CD4-positive, alpha-beta T cell treated with Interleukin-15 for 4 hours (primary cell): ENCODE results near the gene TWSG1.
"Not testable (repeated sequence)": the region's sequence is repeated elsewhere in the genome, so short reads cannot be mapped to it uniquely, and the experiment has no call there.

Experiments used
- DNase-seq: peaks from one replicate; pipeline ENCODE4 v3.0.0-alpha.2; 2020; ENCODE audit warnings: low spot score

The TWSG1 gene

DNA sequence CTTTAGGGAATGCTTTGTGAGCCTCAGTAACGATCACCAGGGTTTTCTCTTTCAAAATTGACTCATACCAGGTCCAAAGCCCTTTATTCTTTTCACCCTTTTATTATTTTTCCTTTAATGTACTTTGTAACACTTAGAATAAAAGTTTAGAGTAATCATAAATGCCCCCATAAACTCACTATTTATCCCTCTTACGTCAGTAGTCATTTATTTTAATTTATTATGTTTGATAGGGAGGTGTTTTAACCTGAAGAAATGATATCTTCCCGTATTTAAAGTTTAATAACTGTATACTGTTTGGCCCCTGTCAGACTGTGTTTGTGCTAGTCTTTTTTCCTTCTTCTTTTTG lies 1.1 kb downstream of the TWSG1 start:
- DNase-seq: no peak

DNA sequence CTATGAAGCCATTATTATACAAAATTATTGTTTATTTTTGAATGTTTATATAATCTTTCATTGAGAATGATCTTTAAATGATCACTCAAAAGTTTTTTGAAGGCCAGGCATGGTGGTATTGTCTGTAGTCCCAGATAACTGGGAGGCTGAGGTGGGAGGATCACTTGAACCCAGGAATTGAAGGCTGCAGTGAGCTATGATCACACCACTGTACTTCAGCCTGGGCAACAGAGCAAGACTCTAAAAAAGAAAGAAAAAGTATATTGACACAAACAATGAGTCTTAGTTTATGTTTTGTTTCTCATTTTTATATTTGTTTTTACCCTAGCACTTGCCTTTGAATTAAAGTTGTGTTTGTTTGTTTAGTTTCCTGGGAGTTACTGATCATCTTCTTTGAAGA lies 2.3 kb downstream of the TWSG1 start:
- no peak for DNase-seq

DNA sequence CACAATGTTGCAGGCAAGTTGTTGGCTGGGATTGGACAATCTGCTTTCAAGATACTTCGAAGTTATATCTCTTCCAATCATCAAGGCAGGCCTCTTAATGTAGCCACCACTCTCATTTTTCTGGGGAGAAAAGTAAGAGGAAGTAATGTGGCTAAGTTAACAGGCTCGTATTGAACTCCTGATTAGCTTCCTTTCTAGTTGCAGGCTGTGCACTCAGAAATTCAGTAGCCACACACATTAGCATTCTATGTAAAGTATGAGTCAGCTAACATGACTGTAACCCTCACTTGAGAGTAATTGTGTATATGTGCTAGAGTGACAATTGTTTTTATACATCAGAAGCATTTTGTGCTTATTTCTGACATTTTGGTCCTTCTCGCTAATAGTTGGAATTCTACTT lies 3.3 kb downstream of the TWSG1 start:
- DNase-seq: peak; percentile 12

GRCh38 chr18:9340472-9340871 lies 5.9 kb downstream of the TWSG1 start:
- DNase-seq: no peak

DNA sequence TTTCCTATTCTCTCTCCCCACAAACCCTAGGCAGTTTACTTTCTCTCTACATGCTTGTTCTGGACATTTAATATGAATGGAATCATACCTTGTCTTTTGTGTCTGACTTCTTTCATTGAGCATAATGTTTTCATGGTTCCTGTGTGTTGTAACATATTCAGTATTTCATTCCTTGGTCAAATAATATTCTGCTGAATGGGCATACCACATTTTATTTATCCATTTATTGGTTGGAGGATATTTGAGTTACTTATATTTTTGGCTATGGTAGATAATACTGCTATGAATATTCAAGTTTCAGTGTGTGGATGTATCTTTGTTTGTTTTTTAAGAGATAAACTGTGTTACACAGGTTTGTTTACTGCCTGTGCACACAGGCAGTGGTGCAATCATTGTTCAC lies 9.0 kb downstream of the TWSG1 start:
- no peak for DNase-seq

DNA sequence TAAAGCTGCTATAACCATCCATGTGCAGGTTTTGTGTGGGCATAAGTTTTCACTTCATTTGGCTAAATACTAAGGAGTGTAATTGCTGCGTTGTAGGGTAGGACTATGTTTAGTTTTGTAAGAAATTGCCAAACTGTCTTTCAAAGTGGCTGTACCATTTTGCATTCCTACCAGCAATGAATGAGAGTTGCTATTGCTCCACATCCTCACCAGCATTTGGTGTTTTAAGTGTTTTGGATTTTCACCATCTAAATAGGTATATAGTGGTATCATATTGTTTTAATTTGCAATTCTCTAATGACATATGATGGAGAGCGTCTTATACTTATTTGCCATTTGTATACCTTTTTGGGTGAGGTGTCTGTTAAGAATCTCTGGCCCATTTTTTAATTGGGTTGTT lies 12.2 kb downstream of the TWSG1 start:
- DNase-seq: no peak

- no peak for DNase-seq
Observed at GRCh38 chr18:9348079-9348671, 13.6 kb downstream of the TWSG1 start.

- no peak for DNase-seq
Observed at GRCh38 chr18:9348766-9349165, 14.2 kb downstream of the TWSG1 start.

DNA sequence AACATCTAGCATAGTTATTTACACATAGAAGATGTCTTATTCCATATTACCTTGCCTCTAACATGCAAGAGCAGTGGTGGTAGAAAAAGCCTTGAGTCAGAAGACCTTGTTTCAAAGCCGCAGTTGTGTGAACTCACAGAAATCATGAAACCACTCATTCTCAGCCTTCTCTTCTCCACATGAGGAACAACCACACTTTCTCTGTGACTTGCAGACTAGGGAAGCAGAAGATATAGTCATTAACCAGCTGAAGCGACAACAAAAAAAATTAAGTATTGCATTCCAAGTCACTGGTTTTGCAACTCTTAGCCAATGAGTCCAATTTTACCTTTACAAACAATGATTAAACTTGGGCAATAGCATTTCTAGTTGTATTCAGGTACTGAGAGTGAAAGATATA lies 19.0 kb downstream of the TWSG1 start:
- no peak for DNase-seq

DNA sequence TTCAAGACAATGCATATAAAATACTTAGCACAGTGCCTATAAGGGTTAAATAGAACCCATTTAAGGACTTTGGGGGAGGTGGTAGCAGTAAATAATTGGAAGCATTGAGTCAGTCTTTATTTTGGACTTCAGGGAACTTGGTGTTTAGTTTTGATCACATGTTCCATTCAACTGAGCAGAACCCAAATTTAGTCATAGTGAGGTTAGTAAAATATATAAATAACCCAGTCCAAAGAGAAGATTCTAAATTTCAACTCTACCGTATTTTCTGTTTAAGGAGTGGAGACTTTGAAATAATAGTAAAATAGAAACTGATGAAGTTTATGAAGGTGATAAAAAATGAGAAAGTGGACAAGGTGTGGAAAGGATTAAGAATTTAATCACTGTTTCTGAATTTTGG lies 19.7 kb downstream of the TWSG1 start:
- no peak for DNase-seq

GRCh38 chr18:9356976-9357375 lies 22.4 kb downstream of the TWSG1 start:
- no peak for DNase-seq

DNA sequence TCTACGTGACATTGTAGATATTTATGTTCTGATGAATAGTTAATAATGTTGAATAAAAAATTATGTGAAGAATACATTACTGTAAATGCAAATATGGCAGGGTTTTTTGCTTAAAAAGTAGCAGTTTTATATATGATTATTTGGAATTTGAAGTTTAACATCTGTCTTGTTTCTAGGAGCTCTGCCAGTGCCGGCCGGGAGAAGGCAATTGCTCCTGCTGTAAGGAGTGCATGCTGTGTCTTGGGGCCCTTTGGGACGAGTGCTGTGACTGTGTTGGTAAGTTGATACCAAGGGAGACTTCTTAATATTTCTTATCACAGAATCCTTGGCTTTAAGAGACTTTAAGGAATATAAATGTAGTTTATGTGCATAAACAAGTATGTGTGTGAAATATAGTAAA lies 25.2 kb downstream of the TWSG1 start:
- DNase-seq: no peak

DNA sequence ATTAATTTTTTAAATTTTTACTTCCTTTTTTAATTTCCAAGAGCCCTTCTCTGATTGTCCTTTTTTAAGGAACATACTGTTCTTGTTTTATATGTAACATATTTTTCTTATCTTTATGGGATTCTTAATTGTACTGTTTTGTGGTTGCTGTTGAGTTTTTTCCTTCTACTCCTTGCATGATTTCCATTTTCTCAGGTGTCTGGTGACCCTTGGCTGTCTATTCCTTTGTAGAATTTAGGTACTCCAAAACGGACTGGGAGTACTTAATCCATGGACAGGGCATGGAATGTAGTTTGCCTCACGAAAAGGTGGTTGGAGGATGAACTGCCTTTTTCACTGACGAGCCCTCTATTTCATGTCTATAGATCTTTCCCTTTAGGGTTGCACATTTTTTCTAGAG lies 26.6 kb downstream of the TWSG1 start:
- DNase-seq: no peak

DNA sequence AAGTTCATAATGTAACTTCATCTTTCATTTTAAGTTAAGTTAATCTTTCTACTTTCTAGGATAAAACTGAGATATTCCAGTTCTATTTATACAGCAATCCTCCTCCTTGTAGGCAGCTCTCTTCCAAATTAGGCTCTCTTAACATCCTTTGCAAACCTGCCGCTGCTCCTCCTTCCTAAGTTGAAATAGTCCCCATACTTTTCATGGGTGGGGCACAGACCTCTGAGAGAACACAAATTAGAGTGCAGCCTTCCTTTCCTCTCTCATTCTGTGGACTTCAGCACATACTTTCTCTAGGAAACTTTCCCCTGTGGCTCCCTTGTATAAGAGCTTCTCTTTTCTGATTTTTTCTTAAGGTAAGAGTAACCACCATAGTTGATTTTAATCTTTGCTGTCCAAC lies 28.3 kb downstream of the TWSG1 start:
- DNase-seq: no peak

DNA sequence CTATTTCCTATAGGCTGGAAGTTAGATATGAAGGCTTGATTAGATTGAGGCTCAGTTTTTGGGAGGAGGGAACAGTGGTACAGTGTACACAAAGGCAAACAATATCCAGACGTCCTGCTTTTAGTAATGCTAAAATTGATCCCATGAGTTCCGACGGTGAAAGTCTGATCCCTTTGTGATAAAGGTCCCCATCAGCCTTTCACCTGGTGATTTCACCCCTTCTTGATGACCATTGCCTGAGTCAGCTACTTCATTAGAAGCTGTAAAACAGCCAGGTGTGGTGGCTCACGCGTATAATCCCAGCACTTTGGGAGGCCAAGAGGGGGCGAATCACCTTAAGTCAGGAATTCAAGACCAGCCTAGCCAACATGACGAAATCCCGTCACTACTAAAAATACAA lies 29.7 kb downstream of the TWSG1 start:
- no peak for DNase-seq

GRCh38 chr18:9365406-9365805 lies 30.8 kb downstream of the TWSG1 start:
- DNase-seq: no peak

- no peak for DNase-seq
Observed at GRCh38 chr18:9366126-9366714, 31.6 kb downstream of the TWSG1 start.

GRCh38 chr18:9373254-9373653 lies 38.7 kb downstream of the TWSG1 start:
- not testable (repeated sequence) for DNase-seq

GRCh38 chr18:9379118-9379517 lies 44.5 kb downstream of the TWSG1 start:
- no peak for DNase-seq

- no peak for DNase-seq
Observed at GRCh38 chr18:9380101-9380500, 45.5 kb downstream of the TWSG1 start.

DNA sequence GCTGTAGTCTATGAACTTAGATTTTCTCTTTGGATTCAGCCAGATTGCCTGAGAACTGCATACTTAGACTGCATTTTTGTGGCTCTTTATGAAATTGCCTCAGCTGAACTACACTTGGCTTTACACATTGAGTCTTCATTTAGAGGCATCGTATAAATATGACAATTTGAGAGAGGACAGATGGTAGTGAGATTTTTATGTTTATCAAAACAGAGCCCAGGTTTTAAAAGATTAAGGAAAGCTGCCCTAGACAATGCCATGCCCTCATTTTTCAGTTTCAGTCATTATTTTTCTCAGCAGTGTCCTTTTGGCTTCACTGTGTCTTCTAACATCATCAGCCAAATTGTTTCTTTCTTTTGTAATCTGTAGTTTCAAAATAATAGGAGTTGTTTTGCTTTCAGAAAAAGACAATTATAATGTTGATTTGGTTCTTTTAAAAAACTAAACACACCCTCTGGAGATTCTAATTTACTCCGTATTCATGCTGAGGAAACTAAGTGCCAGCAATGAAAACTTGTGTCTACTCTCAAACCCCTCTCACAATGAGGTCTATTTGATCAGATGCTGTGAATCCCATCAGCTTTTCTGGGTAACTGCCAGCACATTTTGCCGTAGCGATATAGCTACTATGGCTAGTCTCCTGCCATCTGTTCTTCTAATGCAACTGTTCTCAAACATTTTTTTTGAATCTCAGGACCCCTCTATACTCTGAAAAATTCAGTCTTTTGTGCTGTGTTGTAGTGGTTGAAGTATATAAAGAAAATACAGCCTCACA lies 46.2 kb downstream of the TWSG1 start:
- no peak for DNase-seq

DNA sequence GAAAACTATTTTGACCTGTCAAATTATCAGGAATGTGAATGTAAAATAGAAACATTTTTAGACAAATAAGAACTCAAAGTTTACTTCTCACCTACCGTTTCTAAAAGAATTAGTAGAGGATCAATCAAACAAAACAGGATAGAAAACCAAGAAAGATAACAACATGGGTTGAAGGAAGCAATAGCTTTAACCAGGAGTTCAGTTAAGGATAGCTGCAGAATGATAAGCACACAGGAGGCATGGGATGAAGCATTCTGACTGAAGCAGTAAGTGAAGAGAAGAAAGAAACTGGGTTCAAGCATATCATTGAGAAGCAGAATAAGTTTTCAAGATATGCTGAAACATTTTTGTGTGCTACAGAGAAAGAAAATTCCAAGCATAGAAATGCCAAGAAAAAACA lies 52.3 kb downstream of the TWSG1 start:
- DNase-seq: no peak

DNA sequence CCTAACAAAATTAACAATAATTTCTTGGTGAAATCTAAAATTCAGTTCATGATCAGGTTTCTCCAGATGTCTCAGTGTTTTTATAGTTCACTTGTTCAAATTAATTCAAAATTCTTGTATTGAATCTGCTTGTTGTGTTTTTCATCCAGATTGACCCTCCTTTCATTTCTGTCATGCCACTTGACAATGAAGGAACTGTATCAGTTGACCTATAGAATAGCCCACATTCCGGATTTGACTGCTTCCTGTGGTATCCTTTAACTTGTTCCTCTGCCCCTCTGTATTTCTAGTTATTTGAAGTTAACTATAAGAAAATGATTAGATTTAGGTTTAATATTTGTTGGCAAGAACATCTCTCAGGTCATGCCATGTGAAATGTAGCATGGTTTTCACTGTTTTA lies 53.3 kb downstream of the TWSG1 start:
- no peak for DNase-seq

GRCh38 chr18:9389706-9390105 lies 55.1 kb downstream of the TWSG1 start:
- DNase-seq: no peak
